HUDEP-2 (cell line): ENCODE data around the gene TAF11L5.
"Not testable (repeated sequence)": the region's sequence is repeated elsewhere in the genome, so short reads cannot be mapped to it uniquely, and the experiment has no call there.

Source experiments
- DNase-seq, 76 experiments: peaks; one replicate each; lab custom pipeline; 2025; ENCODE audit not compliant: unreplicated experiment in 76 of 76; lab: John Stamatoyannopoulos, UW

Gene TAF11L5

DNA sequence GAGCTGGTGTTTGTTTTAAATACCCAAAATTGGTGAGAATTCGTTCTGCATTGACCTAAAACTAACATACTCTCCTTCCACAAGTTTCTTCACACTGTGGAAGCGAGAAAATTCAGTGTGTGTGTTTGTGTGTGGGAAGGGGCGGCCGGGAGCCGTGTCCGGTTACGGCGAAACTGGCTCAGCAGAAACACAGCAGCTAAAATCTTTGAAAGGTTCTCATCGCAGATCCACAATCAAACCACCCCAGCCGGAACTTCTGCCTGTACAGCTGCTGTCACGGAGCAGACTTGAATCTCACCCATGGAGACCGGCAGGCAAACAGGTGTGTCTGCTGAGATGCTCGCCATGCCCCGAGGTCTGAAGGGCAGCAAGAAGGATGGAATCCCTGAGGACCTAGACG lies at the start of gene TAF11L5:
TSS of gene TAF11L5 (plus strand) at position 301 of the 400 bp plus-strand sequence.
- DNase-seq, result not testable (repeated sequence)

DNA sequence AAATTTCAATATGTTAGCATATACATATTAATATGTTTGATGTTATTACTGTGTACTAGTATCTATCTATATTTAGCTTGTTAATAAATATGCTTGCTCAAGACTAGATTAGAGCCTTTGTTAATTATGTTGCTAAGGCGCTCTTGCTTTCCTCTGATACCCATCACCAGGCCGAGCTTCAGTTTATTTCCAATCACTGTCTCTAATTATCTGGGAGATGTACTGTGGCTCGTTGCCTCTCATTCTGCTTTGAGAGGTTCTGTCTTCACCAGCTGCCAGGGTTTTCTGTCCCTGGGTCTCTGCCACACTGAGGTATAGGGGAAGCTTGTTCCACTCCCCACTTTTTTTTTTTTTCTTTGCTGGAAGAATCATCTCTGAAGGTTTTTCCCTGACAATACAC lies 48.0 kb upstream of the TAF11L5 start:
- no peak for DNase-seq

DNA sequence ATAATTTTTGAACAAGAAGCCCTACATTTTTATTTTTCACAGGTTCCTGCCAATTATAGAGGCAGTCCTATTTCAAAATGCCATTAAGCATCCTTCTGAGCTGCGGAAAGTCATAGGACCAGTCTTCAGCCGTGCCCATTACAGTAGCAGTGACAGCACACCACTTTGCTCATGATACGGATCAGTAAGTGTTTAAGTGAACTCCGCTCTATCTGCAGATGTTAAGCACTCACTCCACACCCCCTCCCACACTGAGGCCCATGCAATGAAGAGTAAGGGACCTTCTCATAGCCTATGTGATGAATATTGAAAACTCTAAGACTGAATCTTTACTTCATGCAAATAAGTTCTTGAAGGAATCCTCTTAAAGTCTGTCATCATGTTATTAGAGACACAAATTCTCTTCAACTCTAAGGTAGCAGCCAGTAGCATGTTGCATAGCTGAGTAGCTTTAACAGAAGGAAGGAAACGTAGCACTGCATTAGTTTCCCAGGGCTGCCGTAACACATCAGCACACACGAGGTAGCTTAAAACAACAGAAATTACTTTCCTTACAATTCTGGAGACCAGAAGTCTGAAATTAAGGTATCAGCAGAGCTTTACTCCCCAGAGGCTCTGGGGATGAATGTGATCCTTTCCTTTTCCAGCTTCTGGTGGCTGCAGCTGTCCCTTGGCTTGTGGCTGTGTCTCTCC lies 47.3 kb upstream of the TAF11L5 start:
- DNase-seq, result no peak

DNA sequence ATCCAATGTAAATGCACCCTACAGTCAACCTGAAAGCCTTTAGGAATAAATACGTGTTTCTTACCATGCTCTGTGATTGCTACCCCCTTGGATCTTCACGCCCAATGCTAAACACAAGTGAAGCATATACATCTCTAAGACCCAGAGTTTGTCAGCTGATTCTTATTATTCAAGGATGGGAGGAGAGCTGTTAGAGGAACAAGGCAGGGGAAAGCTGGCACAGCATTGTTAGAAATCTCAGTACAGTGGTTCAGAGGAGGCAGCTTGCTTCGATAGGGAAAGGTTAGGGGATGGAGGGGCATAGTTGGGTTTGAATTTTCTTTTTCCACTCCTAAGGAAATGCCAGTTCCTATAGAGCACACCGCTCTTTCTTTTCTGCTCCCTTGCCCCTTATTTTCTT lies 43.7 kb upstream of the TAF11L5 start:
- no peak for DNase-seq

DNA sequence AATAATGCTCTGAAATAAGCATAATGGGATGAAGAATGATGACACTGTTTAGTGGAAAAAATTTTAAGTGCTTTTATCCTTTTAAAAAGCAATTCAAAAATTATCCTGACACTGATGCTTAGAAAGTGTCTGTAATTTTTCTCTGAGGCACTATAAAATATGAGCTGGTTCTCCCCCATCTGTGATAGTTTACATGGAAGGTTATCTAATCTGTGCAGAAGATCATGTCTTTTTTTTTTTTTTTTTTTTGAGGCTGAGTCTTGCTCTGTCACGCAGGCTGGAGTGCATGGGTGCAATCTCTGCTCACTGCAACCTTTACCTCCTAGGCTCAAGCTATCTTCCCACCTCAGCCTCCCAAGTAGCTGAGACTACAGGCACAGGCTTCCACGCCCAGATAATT lies 42.2 kb upstream of the TAF11L5 start:
- DNase-seq, result no peak

DNA sequence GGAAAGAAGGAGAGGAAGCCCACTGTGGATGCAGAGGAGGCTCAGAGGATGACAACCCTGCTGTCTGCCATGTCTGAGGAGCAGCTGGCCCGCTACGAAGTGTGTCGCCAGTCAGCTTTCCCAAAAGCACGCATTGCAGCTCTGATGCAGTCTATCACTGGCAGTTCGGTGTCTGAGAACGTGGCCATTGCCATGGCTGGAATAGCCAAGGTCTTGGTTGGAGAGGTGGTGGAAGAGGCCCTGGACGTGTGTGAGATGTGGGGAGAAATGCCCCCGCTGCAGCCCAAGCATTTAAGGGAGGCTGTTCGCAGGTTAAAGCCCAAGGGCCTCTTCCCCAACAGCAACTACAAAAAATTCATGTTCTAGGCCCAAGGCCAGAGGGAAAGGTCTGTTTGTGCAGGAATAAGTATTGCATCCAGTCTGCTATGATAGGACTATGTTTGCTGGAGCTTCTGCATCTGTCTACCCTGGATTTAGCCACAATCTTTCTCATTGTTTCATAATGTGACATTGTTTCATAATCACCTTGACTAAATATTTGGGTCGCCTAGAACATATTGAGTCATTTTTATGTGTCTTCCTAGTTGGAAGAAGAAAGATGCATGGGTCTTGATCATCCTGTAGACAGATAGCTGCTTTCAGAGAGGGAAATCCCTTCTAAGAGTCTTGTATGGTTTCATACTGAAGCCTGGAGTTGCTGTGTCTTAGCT lies 38.4 kb upstream of the TAF11L5 start:
- not testable (repeated sequence) for DNase-seq

DNA sequence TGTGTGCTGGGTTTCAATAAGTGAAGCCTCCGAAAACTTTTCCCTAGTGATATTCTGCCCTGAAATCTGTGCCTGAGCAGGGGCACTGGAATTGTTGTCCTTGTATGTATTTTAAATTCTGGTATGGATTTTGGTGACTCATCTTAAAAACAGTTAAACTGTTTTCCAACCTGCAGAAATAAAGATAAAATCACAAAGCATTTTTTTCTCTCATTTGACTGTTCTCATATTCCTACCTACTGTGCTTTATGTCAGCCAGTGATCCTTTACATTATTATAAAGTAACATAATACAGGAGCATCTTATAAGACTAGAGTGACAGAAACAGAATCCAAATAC lies 37.9 kb upstream of the TAF11L5 start:
- no peak for DNase-seq

DNA sequence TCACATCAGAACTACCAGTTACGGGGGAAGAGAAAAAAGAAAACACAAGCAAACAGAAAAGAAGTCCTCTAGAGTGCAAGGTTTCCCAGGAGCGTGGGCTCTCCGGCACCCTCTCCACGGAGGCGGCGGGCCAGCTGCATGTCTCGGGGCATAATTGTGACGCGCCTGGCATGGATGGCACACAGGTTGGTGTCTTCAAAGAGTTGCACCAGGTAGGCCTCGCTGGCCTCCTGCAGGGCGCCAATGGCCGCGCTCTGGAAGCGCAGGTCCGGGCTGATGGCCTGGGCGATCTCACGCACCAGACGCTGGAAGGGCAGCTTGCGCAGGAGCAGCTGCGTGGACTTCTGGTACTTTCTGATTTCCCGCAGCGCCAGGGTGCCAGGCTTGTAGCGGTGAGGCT lies 33.8 kb upstream of the TAF11L5 start:
- not testable (repeated sequence) for DNase-seq

DNA sequence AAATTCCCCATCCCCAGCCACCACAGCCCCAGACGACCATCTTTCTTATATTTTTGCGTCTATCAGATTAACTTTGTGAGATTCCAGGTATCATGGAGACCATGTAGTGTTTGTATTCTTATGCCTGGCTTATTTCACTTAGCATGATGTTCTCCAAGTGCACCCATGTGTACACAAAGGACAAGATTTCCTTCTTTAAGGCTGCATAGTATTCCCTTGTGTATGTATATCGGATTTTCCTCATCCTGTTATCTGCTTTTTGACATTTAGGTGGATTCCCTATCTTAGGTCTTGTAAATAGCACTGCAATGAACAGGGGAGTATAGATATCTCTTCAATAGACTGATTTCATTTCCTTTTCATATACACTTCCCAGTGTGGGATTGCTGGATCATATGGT lies 32.3 kb upstream of the TAF11L5 start:
- DNase-seq, result no peak

DNA sequence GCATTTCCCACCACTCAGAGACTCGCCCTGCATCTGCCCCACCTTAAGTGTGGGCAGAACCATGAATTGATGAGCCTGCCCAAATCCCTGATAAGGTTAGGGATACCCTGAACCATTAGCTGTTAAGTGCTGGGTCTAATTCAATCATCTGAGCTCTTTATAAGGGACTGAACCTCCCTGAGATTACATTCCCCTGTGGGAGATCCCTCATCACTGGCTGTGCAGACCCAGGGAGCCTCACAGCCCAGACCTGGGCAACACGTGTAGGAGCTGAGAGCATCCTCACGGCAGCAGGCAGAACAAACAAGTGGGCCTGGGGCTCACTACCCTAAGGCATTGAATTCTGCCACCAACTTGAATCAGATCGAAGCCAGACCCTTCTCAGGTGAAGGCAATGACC lies 27.6 kb upstream of the TAF11L5 start:
- no peak for DNase-seq

DNA sequence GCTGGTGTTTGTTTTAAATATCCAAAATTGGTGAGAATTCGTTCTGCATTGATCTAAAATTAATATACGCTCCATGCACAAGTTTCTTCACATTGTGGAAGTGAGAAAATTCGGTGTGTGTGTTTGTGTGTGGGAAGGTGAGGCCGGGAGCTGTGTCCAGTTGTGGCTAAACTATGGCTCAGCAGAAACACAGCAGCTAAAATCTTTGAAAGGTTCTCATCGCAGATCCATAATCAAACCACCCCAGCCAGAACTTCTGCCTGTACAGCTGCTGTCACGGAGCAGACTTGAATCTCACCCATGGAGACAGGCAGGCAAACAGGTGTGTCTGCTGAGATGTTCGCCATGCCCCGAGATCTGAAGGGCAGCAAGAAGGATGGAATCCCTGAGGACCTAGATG lies 27.1 kb upstream of the TAF11L5 start, which contains the start of gene TAF11L2:
TSS of gene TAF11L2 (plus strand) at position 301 of the 400 bp plus-strand sequence.
- not testable (repeated sequence) for DNase-seq

DNA sequence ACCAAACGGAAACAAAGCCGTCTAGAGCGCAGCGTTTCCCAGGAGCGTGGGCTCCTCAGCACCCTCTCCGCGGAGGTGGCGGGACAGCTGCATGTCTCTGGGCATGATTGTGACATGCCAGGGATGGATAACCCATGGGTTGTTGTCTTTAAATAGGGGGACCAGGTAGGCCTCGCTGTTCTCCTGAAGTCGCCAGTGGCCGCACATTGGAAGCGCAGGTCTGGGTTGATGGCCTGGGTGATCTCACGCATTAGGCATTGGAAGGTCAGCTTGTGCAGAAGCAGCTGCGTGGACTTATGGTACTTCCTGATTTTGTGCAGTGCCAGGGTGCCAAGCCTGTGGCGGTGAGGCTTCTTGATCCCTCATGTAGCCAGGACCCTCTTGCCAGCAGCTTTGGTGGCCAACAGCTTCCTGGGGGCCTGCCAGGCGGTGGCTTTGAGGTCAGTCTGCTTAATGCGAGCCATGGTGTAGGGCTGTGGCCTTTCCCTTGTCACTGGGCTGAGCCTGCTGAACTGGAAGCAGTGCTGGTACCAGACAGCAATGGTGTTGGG lies 13.2 kb upstream of the TAF11L5 start:
- no peak for DNase-seq

DNA sequence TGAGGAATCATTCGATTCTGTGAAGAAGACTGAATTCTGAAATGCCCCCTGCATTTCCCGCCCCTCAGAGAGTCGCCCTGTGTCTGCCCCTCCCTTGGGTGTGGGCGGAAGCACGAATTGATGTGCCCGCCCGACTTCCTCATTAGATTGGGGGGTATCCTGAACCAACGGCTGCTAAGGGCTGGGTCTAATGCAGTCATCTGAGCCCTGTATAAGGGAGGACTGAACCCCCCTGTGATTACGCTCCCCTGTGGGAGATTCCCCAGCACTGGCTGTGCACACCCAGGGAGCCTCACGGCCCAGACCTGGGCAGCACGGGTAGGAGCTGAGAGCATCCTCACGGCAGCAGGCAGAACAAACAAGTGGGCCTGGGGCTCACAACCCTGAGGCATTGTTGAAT lies 7.5 kb upstream of the TAF11L5 start:
- not testable (repeated sequence) for DNase-seq

DNA sequence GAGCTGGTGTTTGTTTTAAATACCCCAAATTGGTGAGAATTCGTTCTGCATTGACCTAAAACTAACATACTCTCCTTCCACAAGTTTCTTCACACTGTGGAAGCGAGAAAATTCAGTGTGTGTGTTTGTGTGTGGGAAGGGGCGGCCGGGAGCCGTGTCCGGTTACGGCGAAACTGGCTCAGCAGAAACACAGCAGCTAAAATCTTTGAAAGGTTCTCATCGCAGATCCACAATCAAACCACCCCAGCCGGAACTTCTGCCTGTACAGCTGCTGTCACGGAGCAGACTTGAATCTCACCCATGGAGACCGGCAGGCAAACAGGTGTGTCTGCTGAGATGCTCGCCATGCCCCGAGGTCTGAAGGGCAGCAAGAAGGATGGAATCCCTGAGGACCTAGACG lies 7.0 kb upstream of the TAF11L5 start, which contains the start of gene TAF11L3:
TSS of gene TAF11L3 (plus strand) at position 301 of the 400 bp plus-strand sequence.
- not testable (repeated sequence) for DNase-seq

DNA sequence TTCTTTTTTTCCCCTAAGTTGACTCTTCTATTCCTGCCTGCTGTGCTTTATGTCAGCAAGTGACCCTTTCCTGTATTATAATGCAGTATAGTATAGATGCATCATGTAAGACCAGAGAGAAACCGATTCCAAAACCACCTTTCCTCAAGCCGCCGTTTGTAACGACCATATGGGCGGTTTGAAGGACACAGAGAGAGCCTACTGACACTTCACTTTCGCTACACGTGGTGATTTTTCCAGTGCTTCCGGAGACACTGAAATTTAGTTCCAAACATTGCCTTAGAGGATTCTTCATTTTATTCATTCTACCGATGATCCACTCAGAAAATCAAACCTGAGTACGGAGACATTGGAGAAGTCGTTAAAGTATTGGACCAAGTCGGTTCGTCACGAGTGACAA lies 5.5 kb upstream of the TAF11L5 start:
- not testable (repeated sequence) for DNase-seq

DNA sequence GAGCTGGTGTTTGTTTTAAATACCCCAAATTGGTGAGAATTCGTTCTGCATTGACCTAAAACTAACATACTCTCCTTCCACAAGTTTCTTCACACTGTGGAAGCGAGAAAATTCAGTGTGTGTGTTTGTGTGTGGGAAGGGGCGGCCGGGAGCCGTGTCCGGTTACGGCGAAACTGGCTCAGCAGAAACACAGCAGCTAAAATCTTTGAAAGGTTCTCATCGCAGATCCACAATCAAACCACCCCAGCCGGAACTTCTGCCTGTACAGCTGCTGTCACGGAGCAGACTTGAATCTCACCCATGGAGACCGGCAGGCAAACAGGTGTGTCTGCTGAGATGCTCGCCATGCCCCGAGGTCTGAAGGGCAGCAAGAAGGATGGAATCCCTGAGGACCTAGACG lies 3.5 kb upstream of the TAF11L5 start, which contains the start of gene TAF11L4:
TSS of gene TAF11L4 (plus strand) at position 301 of the 400 bp plus-strand sequence.
- DNase-seq, result not testable (repeated sequence)

DNA sequence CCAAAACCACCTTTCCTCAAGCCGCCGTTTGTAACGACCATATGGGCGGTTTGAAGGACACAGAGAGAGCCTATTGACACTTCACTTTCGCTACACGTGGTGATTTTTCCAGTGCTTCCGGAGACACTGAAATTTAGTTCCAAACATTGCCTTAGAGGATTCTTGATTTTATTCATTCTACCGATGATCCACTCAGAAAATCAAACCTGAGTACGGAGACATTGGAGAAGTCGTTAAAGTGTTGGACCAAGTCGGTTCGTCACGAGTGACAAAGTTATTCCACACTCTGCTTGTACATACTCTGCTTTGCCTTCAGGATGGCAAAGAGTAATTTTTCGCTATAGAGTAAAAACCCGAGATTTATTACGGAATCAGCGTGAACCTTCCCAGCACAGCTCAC lies 1.5 kb downstream of the TAF11L5 start:
- DNase-seq, result not testable (repeated sequence)

DNA sequence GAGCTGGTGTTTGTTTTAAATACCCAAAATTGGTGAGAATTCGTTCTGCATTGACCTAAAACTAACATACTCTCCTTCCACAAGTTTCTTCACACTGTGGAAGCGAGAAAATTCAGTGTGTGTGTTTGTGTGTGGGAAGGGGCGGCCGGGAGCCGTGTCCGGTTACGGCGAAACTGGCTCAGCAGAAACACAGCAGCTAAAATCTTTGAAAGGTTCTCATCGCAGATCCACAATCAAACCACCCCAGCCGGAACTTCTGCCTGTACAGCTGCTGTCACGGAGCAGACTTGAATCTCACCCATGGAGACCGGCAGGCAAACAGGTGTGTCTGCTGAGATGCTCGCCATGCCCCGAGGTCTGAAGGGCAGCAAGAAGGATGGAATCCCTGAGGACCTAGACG lies 3.3 kb downstream of the TAF11L5 start, which contains the start of gene TAF11L6:
TSS of gene TAF11L6 (plus strand) at position 301 of the 400 bp plus-strand sequence.
- DNase-seq, result not testable (repeated sequence)
